ENCODE data around the gene FGGY.

The FGGY gene

DNA sequence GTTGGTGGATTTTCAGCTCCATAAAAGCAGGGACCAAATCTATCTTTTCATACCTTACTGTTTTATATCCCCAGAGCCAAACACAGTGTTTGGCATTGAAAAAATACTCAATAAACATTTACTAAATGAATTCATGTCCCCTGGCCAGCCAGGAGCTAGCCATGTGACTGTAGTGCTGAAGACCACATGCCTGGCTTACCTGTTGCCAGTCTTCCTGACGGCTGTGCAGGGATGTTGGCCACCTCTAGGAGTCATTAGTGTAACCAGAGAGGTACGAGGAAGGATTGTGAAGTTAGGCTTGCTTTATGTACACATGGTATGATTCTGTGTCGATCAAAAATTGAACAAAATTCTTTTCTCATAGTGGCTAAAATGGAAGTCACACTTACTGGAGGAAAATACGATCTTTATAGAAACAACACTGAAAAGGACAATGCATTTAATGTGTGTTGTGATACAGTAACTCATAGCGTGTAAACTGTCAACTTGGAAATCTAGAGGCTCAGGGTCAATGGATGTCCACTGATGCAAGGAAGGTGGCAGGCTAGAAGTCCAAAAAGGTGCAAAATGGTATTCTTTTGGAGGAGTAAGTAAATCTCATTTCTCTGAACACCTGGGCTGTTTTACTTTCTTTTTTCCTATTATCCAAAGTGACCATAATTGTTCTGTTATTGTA, 60.9 kb downstream of the FGGY start:
- no peak for TF ChIP-seq POLR2A (IDR thresholded peaks at IDR 0.05; ENCODE audit: low read depth, low read length)
- no peak for DNase-seq (ENCODE audit: insufficient read length, low spot score)
- FAIRE-seq = no peak

DNA sequence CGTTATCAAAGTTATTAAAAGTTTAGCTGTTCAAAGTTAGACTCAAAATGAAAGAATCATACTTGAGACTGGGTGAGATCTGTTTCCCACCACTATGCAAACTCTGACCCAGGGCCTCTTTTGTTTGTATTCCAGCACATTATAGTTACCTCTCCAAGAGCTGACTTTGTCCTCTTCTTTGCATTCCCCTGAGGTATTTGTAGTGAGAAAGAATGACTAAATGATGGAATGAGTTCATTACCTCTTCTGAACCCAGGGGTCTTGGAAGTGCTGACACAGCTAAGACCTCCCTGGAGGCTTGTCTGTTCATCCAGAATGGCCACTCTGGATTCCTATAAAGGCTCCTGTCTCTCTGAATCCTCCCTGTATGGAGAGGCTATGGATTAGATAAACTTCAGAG, 62.4 kb downstream of the FGGY start:
- TF ChIP-seq POLR2A (IDR thresholded peaks at IDR 0.05; ENCODE audit: low read depth, low read length) = no peak
- FAIRE-seq (no peak), DNase-seq (ENCODE audit: insufficient read length, low spot score) (no peak)

DNA sequence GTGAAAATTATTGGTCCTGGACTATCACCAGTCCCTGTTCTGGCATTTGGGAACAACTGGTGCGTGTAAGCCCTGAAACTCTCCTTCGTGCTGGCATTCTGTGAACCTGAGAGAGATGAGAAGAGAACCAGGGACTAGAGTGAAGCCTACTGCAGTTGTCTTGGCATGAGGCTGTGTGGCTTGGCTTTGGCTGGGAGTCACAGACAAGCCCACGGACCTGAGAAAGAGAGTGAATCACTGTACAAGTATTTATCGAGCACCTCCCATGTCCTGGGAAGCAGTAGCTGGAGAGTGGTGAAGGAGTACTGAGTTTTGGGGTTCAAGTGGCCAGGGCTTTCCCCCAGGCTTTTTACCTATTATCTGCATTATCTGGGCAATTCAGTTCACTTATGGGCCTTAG, 63.3 kb downstream of the FGGY start:
- TF ChIP-seq POLR2A (IDR thresholded peaks at IDR 0.05; ENCODE audit: low read depth, low read length) = no peak
- DNase-seq (ENCODE audit: insufficient read length, low spot score) (peak; percentile 64), FAIRE-seq (peak; percentile 95)

DNA sequence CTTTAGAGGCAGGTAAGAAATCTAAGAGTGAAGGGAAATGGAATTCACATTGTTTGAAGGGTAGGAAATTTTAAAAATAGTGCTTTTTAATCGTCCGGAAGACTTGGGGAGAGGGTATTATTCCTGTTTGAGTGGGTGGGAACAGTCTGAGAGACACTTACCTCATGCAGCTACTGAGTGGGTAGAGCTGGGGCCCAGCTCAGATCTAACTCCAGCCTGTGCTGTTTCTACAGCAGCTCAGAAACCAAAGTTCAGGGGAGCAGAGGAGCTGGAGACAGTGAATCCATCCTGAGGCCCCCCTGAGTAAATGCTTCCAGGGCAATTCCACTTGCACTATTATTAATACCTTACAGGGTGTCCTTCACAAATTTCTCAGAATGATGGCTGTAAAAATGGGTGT, 63.8 kb downstream of the FGGY start:
- FAIRE-seq (no peak), DNase-seq (ENCODE audit: insufficient read length, low spot score) (no peak)
- TF ChIP-seq POLR2A (IDR thresholded peaks at IDR 0.05; ENCODE audit: low read depth, low read length) = no peak

DNA sequence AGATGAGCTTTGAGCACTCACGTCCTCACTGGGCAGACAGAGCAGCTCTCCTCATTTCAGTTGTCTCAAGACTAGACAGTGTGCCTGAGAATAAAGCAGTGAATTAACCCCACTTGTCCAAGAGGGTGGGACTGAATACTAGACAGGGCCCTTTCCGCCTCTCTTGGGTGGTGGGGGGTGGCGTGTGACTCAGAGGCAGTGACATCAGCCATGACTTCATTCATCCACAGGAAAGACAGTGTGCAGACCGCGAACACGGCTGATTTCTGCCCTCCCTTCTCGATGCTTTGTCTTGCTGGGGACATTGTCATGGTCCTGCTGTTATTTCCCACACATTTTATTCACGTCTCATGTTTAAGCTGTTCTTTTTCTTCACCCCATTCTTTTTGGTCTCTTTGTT, 64.9 kb downstream of the FGGY start:
- TF ChIP-seq POLR2A (IDR thresholded peaks at IDR 0.05; ENCODE audit: low read depth, low read length) = no peak
- no peak for FAIRE-seq
- no peak for DNase-seq (ENCODE audit: insufficient read length, low spot score)

DNA sequence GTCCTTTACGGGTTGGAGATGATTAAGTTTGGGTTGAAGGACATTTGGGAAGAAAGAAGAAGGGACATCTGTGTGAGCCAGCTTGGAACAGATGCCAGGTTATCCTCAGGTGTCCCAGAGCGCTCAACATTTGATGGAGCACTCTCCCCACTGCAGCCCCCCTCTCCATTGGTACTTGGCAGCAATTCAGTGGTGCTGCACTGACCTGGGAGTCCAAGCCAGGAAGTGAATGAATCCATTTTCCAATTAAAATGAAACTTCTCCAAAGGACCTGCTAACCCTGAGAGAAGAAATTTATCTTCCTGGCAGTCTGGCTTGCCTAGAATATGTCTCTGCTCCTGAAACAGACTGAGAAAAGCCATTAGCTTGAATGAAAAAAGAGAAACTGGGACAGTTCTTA, 67.1 kb downstream of the FGGY start:
- no peak for DNase-seq (ENCODE audit: insufficient read length, low spot score)
- no peak for TF ChIP-seq POLR2A (IDR thresholded peaks at IDR 0.05; ENCODE audit: low read depth, low read length)
- no peak for FAIRE-seq

DNA sequence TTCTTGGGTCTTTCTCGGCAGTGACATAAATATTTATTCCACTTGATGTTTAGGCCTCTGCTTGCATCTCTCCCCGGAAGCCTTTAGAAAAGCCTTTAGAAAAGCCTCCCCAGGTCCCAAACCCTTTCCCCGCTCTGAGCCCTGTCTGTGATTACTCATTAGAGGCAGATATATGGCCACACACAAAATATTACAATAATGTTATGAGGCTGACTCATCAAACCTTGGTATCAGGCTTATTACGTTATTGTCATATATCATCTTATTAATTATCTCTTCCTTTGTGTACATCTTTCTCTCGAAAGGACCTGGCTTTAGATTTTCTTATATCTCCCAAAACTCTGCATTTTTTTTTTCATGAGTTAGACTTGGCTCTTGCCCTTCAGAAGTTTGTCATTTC, 69.5 kb downstream of the FGGY start:
- no peak for TF ChIP-seq POLR2A (IDR thresholded peaks at IDR 0.05; ENCODE audit: low read depth, low read length)
- FAIRE-seq (no peak), DNase-seq (ENCODE audit: insufficient read length, low spot score) (no peak)

DNA sequence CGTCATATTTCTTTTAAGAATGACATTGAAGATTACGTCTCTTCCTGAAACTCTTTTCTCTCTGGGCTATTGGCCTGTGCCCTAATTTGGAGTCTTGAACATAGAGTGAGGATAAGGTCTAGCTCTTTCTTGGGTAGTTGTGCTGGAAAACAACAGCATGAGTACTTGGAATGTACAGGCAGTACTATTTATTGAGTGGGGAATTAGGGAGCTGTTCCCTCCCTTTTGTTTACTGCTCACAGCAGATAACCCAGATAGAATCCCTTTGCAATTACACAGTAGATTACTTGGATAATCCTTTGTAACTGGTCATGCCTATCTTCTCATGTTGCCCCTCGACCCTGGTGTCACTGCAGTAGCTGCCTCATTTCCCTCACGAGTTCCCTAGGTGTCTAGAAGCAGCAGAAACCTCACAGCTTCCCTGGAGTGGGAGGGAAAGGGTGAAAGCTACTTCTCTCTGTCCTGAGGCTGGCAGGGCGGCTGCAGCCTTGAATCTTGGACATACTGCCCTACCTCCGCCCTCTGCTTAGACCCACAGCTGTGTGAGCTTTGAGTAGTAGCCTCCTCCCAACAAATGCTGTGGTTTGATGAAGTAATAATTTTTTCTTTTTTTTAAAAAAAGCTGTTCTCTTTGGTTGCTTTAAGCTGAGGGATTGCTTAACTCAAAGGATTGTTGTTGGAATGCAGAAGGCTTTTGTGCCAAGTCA, 70.6 kb downstream of the FGGY start:
- no peak for DNase-seq (ENCODE audit: insufficient read length, low spot score)
- FAIRE-seq = no peak
- no peak for TF ChIP-seq POLR2A (IDR thresholded peaks at IDR 0.05; ENCODE audit: low read depth, low read length)

DNA sequence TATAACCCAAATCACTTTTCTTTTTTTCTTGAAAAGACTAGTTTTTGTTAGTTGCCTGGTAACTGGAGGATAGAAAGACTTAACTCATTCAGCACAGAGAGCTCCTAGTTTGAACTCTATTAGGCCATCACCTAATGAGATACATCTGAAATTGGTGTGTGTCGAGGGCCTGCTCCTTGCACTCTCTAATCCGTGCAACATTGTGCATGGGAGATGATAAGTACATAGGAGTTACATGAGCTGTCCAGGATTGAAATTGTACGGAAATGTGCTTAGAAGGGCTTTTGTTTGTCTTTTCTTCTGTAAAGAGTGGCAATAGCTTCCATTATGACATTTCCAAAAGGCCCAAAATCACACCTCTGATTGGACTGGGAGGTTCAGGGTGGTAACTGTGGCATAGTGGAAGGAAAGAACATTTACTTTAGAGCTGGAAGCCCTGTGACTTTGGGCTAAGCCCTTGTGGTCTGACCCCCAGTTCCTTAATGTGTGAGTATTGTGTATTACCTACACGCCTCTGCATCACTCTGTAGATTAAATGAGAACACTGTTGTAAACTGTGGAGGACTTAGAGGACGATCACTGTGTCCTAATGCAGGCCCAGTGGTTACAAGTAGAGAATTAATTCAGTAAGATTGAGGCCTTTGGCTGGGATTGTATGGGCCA, 71.2 kb downstream of the FGGY start:
- FAIRE-seq (no peak), DNase-seq (ENCODE audit: insufficient read length, low spot score) (no peak)
- no peak for TF ChIP-seq POLR2A (IDR thresholded peaks at IDR 0.05; ENCODE audit: low read depth, low read length)

DNA sequence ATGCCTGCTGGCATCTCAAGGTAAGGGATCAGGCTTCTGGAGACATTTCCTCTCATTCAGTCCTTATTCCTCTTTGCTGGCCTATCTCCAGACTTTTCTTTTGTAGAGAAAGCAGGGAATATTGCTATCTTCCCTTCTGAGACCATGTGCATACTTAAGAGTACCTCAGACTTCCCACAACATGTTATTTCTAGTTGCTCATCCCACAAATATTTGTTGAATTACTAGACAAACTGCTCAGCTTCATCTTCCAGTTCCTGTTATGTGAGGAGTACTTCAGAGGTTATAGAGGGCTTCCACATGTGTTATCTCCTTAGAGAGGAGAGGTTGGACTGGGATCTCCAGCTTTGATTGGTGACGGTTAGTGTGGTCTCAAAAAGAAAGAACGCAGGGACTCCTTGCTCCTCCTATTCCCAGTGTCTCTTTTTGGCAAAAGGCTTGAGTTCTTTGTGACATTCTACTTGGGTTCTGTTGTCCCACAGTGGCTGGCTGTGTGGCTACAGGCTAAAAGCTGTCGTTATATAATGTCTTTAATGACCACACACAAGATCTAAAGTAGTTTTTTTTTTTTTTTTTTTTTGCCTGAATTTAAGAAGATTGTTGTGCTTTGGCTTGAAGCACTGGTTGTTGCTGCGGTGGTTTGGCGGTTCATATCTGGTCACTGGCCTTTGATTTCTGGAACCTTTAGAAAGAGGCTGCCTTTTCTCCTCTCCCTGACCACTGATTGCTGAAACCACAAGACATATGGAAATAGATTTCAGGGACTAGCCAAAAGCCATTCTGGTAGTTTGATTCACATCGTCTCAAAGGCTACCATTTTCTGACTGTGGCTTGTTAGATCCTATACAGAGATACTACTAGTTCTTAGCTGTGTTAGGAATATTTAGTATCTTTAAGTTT, 78.7 kb downstream of the FGGY start:
- no peak for TF ChIP-seq POLR2A (IDR thresholded peaks at IDR 0.05; ENCODE audit: low read depth, low read length)
- FAIRE-seq (peak; percentile 96), DNase-seq (ENCODE audit: insufficient read length, low spot score) (peak; percentile 46)

DNA sequence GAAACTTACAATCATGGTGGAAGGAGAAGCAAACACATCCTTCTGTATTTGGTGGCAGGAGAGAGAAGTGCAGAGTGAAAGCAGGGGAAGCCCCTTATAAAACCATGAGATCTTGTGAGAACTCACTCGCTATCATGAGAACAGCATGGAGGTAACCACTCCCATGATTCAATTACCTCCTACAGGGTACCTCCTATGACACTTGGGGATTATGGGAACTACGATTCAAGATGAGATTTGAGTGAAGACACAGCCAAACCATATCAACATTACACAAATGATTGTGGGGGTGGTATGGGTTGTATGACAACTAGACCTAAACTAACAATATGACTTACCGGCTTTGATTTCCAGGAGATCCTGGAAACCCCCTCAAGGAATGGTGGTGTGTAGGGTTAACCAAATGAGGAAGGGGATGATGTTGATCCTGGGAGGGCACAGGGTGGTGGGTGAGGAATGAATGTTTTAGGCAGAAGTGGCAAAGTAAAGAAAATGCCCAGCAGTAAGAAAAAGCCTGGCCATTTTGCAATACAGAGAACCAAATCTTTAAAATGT, 80.5 kb downstream of the FGGY start:
- no peak for FAIRE-seq
- TF ChIP-seq POLR2A (IDR thresholded peaks at IDR 0.05; ENCODE audit: low read depth, low read length) = no peak
- DNase-seq (ENCODE audit: insufficient read length, low spot score) = no peak

DNA sequence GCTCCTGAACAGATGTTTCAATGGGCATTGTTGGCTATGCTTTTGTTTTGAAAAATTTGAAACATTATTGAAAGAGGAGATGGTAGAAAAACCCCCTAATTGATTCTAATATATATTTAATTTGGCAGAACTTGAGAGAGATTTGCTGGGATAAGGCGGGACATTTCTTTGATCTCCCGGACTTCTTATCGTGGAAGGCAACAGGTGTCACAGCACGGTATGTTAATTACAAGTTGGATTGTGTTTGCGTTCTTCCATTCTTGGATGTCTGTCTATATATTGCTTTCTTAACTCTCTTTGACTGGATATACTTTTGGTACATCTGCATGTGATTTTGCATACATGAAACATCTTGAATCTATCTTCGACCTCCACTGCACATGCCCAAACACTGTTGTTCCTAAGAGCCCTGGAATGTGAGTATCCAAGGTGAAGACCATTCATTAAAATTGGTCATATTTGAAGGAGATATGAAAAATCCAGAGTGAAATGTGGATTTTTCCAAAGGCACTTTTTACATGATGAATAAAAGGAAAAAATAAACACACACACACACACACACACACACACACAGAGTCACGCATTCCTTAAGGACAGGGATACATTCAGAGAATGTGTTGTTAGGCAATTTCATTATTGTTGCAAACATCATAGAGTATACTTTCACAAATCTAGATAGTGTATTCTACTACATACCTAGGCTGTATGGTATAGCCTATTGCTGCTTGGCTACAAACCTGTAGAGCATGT, 81.9 kb downstream of the FGGY start:
- FAIRE-seq (no peak), DNase-seq (ENCODE audit: insufficient read length, low spot score) (no peak)
- no peak for TF ChIP-seq POLR2A (IDR thresholded peaks at IDR 0.05; ENCODE audit: low read depth, low read length)

DNA sequence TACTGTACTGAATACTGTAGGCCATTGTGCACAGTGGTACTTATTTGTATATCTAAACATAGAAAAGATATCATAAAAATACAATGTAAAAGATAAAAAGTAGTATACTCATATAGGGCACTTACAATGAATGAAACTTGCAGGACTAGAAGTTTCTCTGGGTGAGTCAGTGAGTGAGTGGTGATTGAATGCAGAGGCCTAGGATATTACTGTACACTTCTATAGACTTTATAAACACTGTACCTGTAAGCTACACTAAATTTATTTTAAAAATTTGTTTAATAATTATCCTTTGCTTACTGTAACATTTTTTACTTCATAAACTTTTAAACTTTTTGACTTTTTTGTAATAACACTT, 82.5 kb downstream of the FGGY start:
- DNase-seq (ENCODE audit: insufficient read length, low spot score) = no peak
- no peak for TF ChIP-seq POLR2A (IDR thresholded peaks at IDR 0.05; ENCODE audit: low read depth, low read length)
- no peak for FAIRE-seq
